Stimulated activated CD4-positive, alpha-beta T cell treated with anti-CD3 and anti-CD28 coated beads, Interleukin-4, amount 100 ng/mL, for 48 hours (primary cell): ENCODE data around the gene ZNF385A.

Source experiments
- DNase-seq, 2 donors: peaks; one replicate each; pipeline ENCODE4 v3.0.0-alpha.2; 2020; ENCODE audit warnings: low read depth in 2 of 2

Gene ZNF385A

GRCh38 chr12:54373649-54374561 is 10.6 kb downstream of the ZNF385A start:
- no peak for DNase-seq

- DNase-seq, result no peak
Observed at GRCh38 chr12:54372113-54372806, 12.3 kb downstream of the ZNF385A start.

- DNase-seq, result no peak
Observed at GRCh38 chr12:54371328-54372112, 13.0 kb downstream of the ZNF385A start.

- DNase-seq, result no peak
Observed at GRCh38 chr12:54370171-54370730, 14.3 kb downstream of the ZNF385A start.

GRCh38 chr12:54369597-54370131 is 14.9 kb downstream of the ZNF385A start:
- DNase-seq, result no peak

GRCh38 chr12:54368709-54369596 is 15.6 kb downstream of the ZNF385A start:
- DNase-seq, result peak; percentile 89 to 94

GRCh38 chr12:54368025-54368708 is 16.4 kb downstream of the ZNF385A start:
- DNase-seq, result no peak

- no peak for DNase-seq
Observed at GRCh38 chr12:54364413-54364812, 20.1 kb downstream of the ZNF385A start, which contains the start of gene GPR84. TSS of gene GPR84 (minus strand) at chr12:54364486. CDS start at chr12:54363851, 635 bp downstream.

GRCh38 chr12:54363618-54364017 is 20.9 kb downstream of the ZNF385A start:
- DNase-seq, result no peak

- no peak for DNase-seq
Observed at GRCh38 chr12:54363047-54363446, 21.5 kb downstream of the ZNF385A start.

- DNase-seq, result peak; percentile 44 to 54
Observed at GRCh38 chr12:54360717-54361456, 23.6 kb downstream of the ZNF385A start.

GRCh38 chr12:54359762-54360351 is 24.7 kb downstream of the ZNF385A start:
- DNase-seq, result no peak

GRCh38 chr12:54358945-54359761 is 25.4 kb downstream of the ZNF385A start:
- DNase-seq, result peak; percentile 78 to 89

GRCh38 chr12:54358191-54358944 is 26.2 kb downstream of the ZNF385A start:
- DNase-seq, result no peak

GRCh38 chr12:54357506-54358190 is 26.9 kb downstream of the ZNF385A start:
- DNase-seq, result no peak

GRCh38 chr12:54356951-54357356 is 27.6 kb downstream of the ZNF385A start:
- no peak for DNase-seq
